Pancreas (tissue), 10 donors: ENCODE measurements around the gene TBC1D8. TPM values are rescaled to one million over a fixed set of nuclear protein-coding genes. Genes with fewer than 3 reads are reported as not detected.
A peak's percentile ranks its signal among the peaks of the same experiment; 100 is the strongest.

Experiments
- ATAC-seq, 4 donors: fragments of 200-7000 bp; cut with Tn5 transposase; one replicate each; pipeline versions ENCODE4 v1.8.0 to v1.9.1; 2020; ENCODE audit warnings: mild to moderate bottlenecking in 4 of 4, moderate library complexity in 4 of 4
- DNase-seq, 6 donors: peaks; one replicate each; pipeline ENCODE4 v3.0.0-alpha.2; 2020
- FAIRE-seq: peaks from 2 replicates; lab custom pipeline; 2012; peaks lifted over from hg19 to GRCh38; lab: Jason Lieb, UNC
- H3K27ac ChIP-seq, 4 donors: fragments of 200-600 bp; sonication (generic); 1 replicate in 3 of 4; 2 replicates in 1 of 4; pipeline versions ENCODE4 v1.5.0 to v1.8.0; 2020
- H3K27me3 ChIP-seq, 4 donors: fragments of 200-600 bp; one replicate each; pipeline ENCODE4 v1.8.0; 2021
- H3K36me3 ChIP-seq, 3 donors: fragments of 200-600 bp; sonication (generic) in 1 of 3; one replicate each; pipeline versions ENCODE4 v1.5.0 to v1.8.0; 2020 to 2021
- H3K4me1 ChIP-seq, 3 donors: fragments of 200-600 bp; one replicate each; pipeline ENCODE4 v1.8.0; 2021
- H3K4me3 ChIP-seq, 4 donors: fragments of 200-600 bp; sonication (generic) in 2 of 4; one replicate each; pipeline versions ENCODE4 v1.5.0 to v1.8.0; 2020 to 2021
- H3K9me3 ChIP-seq, 4 donors: fragments of 200-600 bp; one replicate each; pipeline ENCODE4 v1.8.0; 2021
- WGBS, 2 donors: extraction: QIAGEN DNeasy Blood & Tissue Kit; methylation state at CpG; one replicate each; pipeline ENCODE4 v1.1.7; 2013; 5-methylcytosine and 5-hydroxymethylcytosine counted together
- intact Hi-C, 3 donors: fragments of 100-400 bp; cut with DNase I; formaldehyde crosslinking; loops; one replicate each; pipeline versions ENCODE4 v1.11.1 to v1.14.2; 2022
- polyA plus RNA-seq, 2 donors: library from polyadenylated mRNA; stranded (reverse); fragments of 200-250 nt; gene quantifications; one replicate each; pipeline ENCODE4 v1.2.3, GENCODE V29; 2013
- total RNA-seq, 6 donors: library from RNA; stranded (reverse); fragmentation: NEBNext Ultra II Directional in 4 of 6; extraction: Animal tissue kit (Norgen Biotek cat#: 25700) in 4 of 6; gene quantifications; one replicate each; pipeline versions ENCODE4 v1.2.1 to v1.2.4, GENCODE V29; 2021 to 2023
- TF ChIP-seq, protein P1 (sequence below), 4 donors: fragments of 200-600 bp; sonication (generic) in 3 of 4; IDR thresholded peaks; one replicate each; pipeline versions ENCODE4 v1.5.0 to v1.8.0; 2021; ENCODE audit warnings: antibody characterized with exemption in 4 of 4
- donor health status: healthy with polysubstance abuse.
- donor health status: DM: no; HTN: no; CAD: no; lungs with moderate emphysema.
- donor health status: DM: no; HTN: no; CAD: no.
- donor health status: control.
- donor health status: control.
- donor health status: Bipolar disorder and iron deficiency.
- donor health status: DM: yes; HTN: yes; CAD: no.
- donor health status: DM: no; HTN: no; CAD: no.
- donor health status: DM: no; HTN: no; CAD: no.
- donor health status: DM: yes; HTN: yes; CAD: no.

Gene TBC1D8
- total and polyA plus RNA-seq, 8 donors: 21.3 to 46.2 (median 35.0) TPM

- no peak for ATAC-seq
- Histone ChIP-seq H3K4me1 (peaks cover 14 to 24% (median 19%) of the 10 kb centered on the region in 3 donors), H3K9me3 (no peaks in the 10 kb centered on the region), H3K4me3 (no peak overlapping the region), H3K27me3 (no peaks in the 10 kb centered on the region), H3K36me3 (peaks cover 0 to 4% (median 0%) of the 10 kb centered on the region in 3 donors), H3K27ac (no peak overlapping the region)
- WGBS, 2 donors: 87 to 89% methylated on average over 12 of the region's 12 CpGs
- intact Hi-C loops: no loop called here
- DNase-seq: no peak
- TF ChIP-seq, protein P1, sequence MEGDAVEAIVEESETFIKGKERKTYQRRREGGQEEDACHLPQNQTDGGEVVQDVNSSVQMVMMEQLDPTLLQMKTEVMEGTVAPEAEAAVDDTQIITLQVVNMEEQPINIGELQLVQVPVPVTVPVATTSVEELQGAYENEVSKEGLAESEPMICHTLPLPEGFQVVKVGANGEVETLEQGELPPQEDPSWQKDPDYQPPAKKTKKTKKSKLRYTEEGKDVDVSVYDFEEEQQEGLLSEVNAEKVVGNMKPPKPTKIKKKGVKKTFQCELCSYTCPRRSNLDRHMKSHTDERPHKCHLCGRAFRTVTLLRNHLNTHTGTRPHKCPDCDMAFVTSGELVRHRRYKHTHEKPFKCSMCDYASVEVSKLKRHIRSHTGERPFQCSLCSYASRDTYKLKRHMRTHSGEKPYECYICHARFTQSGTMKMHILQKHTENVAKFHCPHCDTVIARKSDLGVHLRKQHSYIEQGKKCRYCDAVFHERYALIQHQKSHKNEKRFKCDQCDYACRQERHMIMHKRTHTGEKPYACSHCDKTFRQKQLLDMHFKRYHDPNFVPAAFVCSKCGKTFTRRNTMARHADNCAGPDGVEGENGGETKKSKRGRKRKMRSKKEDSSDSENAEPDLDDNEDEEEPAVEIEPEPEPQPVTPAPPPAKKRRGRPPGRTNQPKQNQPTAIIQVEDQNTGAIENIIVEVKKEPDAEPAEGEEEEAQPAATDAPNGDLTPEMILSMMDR (IDR thresholded peaks at IDR 0.05): no peak
- FAIRE-seq: no peak
These were observed 188.7 kb downstream of the TBC1D8 start for GRCh38 chr2:100962366-100963025.

- Histone ChIP-seq H3K4me3 (no peak overlapping the region), H3K4me1 (peaks cover 14 to 24% (median 19%) of the 10 kb centered on the region in 3 donors), H3K36me3 (peaks cover 0 to 2% (median 0%) of the 10 kb centered on the region in 3 donors), H3K27ac (no peak overlapping the region), H3K27me3 (no peaks in the 10 kb centered on the region), H3K9me3 (no peaks in the 10 kb centered on the region)
- TF ChIP-seq, protein P1 (IDR thresholded peaks at IDR 0.05): no peak
- ATAC-seq: no peak
- no peak for FAIRE-seq
- WGBS, 2 donors: 75 to 82% methylated on average over 4 of the region's 4 CpGs
- no peak for DNase-seq
- intact Hi-C loops: no loop called here
These were observed 190.5 kb downstream of the TBC1D8 start for GRCh38 chr2:100960688-100961087.

- no peaks in the 10 kb centered on the region for H3K27me3 ChIP-seq
- no peak for FAIRE-seq
- 32 to 36% methylated on average over 6 of the region's 6 CpGs for WGBS, 2 donors
- TF ChIP-seq, protein P1 (IDR thresholded peaks at IDR 0.05): no peak
- peaks cover 14 to 24% (median 19%) of the 10 kb centered on the region in 3 donors for H3K4me1 ChIP-seq
- peak overlapping the region in 1 of 4 donors; percentile 27 for H3K27ac ChIP-seq
- intact Hi-C loops: no loop called here
- H3K4me3 ChIP-seq: no peak overlapping the region
- H3K36me3 ChIP-seq: no peaks in the 10 kb centered on the region
- no peaks in the 10 kb centered on the region for H3K9me3 ChIP-seq
- DNase-seq: no peak
- peak; percentile 37 to 59 (median 46) for ATAC-seq
These were observed 191.8 kb downstream of the TBC1D8 start for GRCh38 chr2:100959225-100959880.

DNA sequence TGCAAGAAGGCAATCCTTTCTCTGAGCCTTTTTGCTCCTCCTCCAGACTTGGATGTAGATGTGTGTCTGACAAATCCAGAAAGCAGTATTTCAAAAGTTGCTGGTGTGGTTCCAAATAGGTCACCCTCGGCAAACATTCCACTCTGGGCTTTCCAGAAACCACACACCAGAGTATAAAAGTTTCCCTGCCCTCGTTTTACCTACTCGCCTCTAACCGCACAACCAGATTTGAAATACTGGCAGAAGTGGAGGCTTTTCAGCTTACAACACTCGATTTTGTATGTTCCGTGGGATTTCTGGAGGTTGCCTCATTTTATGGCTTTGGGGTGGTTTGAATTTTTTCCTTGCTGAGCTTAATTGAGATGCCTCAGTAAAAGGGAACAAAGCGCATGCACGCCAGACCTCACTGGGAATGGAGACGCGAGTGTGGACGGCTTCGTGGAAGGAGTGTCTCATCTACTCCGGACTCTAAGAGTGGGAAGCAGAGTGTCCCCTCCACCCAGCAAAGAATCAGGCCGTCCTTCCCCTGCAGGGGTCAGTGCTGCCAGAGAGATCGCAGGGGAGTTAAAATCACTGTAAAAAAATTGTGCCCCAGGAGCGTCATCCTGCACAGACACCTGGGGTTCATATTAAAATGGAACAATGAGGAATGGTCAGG is 193.1 kb downstream of the TBC1D8 start:
- H3K27me3 ChIP-seq: no peaks in the 10 kb centered on the region
- H3K27ac ChIP-seq: peak overlapping the region in 2 of 4 donors; percentile 31 to 48
- no peaks in the 10 kb centered on the region for H3K9me3 ChIP-seq
- TF ChIP-seq, protein P1 (IDR thresholded peaks at IDR 0.05): no peak
- FAIRE-seq (no peak), DNase-seq (peak in 3 of 6 donors; percentile 58 to 68 (median 58)), ATAC-seq (peak; percentile 90 to 94 (median 93))
- 40 to 47% methylated on average over 16 of the region's 16 CpGs for WGBS, 2 donors
- intact Hi-C loops: no loop called here
- H3K4me1 ChIP-seq: peaks cover 14 to 24% (median 19%) of the 10 kb centered on the region in 3 donors
- no peaks in the 10 kb centered on the region for H3K36me3 ChIP-seq
- H3K4me3 ChIP-seq: no peak overlapping the region

Other genes with a start within 250 kb of the TBC1D8 start
- 1,000 to 10,000 TPM in 1 of 6 donors, 100 to 1,000 TPM in 5; 583 to 1,055 (median 904) TPM for gene RPL31, start 149.1 kb downstream of the TBC1D8 start, total RNA-seq
- gene RPL31, start 149.1 kb downstream of the TBC1D8 start, polyA plus RNA-seq: 1,000 to 10,000 TPM; 2,539 to 3,410 TPM
- gene CNOT11, start 101.5 kb upstream of the TBC1D8 start, total RNA-seq: 10 to 100 TPM; 15.4 to 25.4 (median 17.6) TPM
- 10 to 100 TPM; 10.2 to 20.3 TPM for gene CNOT11, start 101.5 kb upstream of the TBC1D8 start, polyA plus RNA-seq
- 10 to 100 TPM; 18.8 to 36.9 (median 24.5) TPM for gene RNF149, start 157.3 kb upstream of the TBC1D8 start, total RNA-seq
- gene RNF149, start 157.3 kb upstream of the TBC1D8 start, polyA plus RNA-seq: 10 to 100 TPM; 24.3 to 27.1 TPM
- under 1 TPM in 2 of 6 donors, not detected in 4; 0.12 to 0.19 TPM for gene CREG2, start 236.1 kb upstream of the TBC1D8 start, total RNA-seq
- gene CREG2, start 236.1 kb upstream of the TBC1D8 start, polyA plus RNA-seq: under 1 TPM in 1 of 2 donors, not detected in 1; 0.05 TPM